SH-SY5Y (cell line): Measurements from ENCODE around the gene DLGAP1.

Experiments used
- GATA2 ChIP-seq: IDR thresholded peaks from 2 replicates; pipeline ENCODE4 v1.6.1; 2011; ENCODE audit warnings: mild to moderate bottlenecking, low read depth, low read length
- GATA3 ChIP-seq: IDR thresholded peaks from 2 replicates; pipeline ENCODE4 v1.6.1; 2011; ENCODE audit warnings: low read depth, mild to moderate bottlenecking, low read length, moderate library complexity

DLGAP1 gene

GRCh38 chr18:3720818-3721545 is 734.1 kb downstream of the DLGAP1 start:
- TF ChIP-seq GATA2 (no peak), GATA3 (no peak)

GRCh38 chr18:3720159-3720558 is 734.9 kb downstream of the DLGAP1 start:
- TF ChIP-seq GATA2 (no peak), GATA3 (no peak)

- TF ChIP-seq GATA3 (no peak), GATA2 (no peak)
Measured at GRCh38 chr18:3717376-3718025, 737.6 kb downstream of the DLGAP1 start.

- no peak for TF ChIP-seq GATA2
- TF ChIP-seq GATA3 = no peak
Measured at GRCh38 chr18:3716116-3716660, 738.9 kb downstream of the DLGAP1 start.

GRCh38 chr18:3715231-3716080 is 739.7 kb downstream of the DLGAP1 start:
- no peak for TF ChIP-seq GATA3
- no peak for TF ChIP-seq GATA2

- TF ChIP-seq GATA3 = no peak
- no peak for TF ChIP-seq GATA2
Measured at GRCh38 chr18:3713708-3714107, 741.4 kb downstream of the DLGAP1 start.

GRCh38 chr18:3713166-3713565 is 741.9 kb downstream of the DLGAP1 start:
- TF ChIP-seq GATA2 = no peak
- no peak for TF ChIP-seq GATA3

GRCh38 chr18:3712491-3712890 is 742.6 kb downstream of the DLGAP1 start:
- TF ChIP-seq GATA2 (no peak), GATA3 (no peak)

- TF ChIP-seq GATA2 (no peak), GATA3 (no peak)
Measured at GRCh38 chr18:3710712-3711301, 744.3 kb downstream of the DLGAP1 start.

- TF ChIP-seq GATA3 = no peak
- TF ChIP-seq GATA2 = no peak
Measured at GRCh38 chr18:3709205-3709604, 745.9 kb downstream of the DLGAP1 start.

- TF ChIP-seq GATA3 = no peak
- no peak for TF ChIP-seq GATA2
Measured at GRCh38 chr18:3706279-3707097, 748.6 kb downstream of the DLGAP1 start.

GRCh38 chr18:3704556-3705344 is 750.4 kb downstream of the DLGAP1 start:
- TF ChIP-seq GATA2 (no peak), GATA3 (no peak)

- TF ChIP-seq GATA3 = no peak
- no peak for TF ChIP-seq GATA2
Measured at GRCh38 chr18:3703732-3704176, 751.4 kb downstream of the DLGAP1 start.
